ENCODE results near the gene ADIPOQ.
"Not testable (repeated sequence)": the region's sequence is repeated elsewhere in the genome, so short reads cannot be mapped to it uniquely, and the experiment has no call there.

Gene ADIPOQ

GRCh38 chr3:186826976-186827857 lies 15.3 kb upstream of the ADIPOQ start:
- DNase-seq: peak; percentile 78

- no peak for DNase-seq
These were observed 14.2 kb upstream of the ADIPOQ start for GRCh38 chr3:186828340-186828739.

- DNase-seq: no peak
These were observed 10.7 kb upstream of the ADIPOQ start for GRCh38 chr3:186831798-186832197.

- no peak for DNase-seq
These were observed 10.2 kb upstream of the ADIPOQ start for GRCh38 chr3:186832276-186832675.

GRCh38 chr3:186839874-186840641 lies 2.5 kb upstream of the ADIPOQ start:
- DNase-seq: no peak

GRCh38 chr3:186841620-186842019 lies 890 bp upstream of the ADIPOQ start:
- no peak for DNase-seq

- no peak for DNase-seq
These were observed 526 bp downstream of the ADIPOQ start for GRCh38 chr3:186843039-186843432.

- no peak for DNase-seq
These were observed 2.4 kb downstream of the ADIPOQ start for GRCh38 chr3:186844908-186845307.

GRCh38 chr3:186845756-186846155 lies 3.2 kb downstream of the ADIPOQ start:
- no peak for DNase-seq

GRCh38 chr3:186847437-186847836 lies 4.9 kb downstream of the ADIPOQ start:
- no peak for DNase-seq

- DNase-seq: peak; percentile 26
These were observed 7.0 kb downstream of the ADIPOQ start for GRCh38 chr3:186849374-186849975.

GRCh38 chr3:186851835-186852234 lies 9.3 kb downstream of the ADIPOQ start:
- not testable (repeated sequence) for DNase-seq

- DNase-seq: no peak
These were observed 10.5 kb downstream of the ADIPOQ start for GRCh38 chr3:186852994-186853393.

GRCh38 chr3:186854146-186854545 lies 11.6 kb downstream of the ADIPOQ start:
- DNase-seq: no peak

GRCh38 chr3:186854954-186855353 lies 12.4 kb downstream of the ADIPOQ start:
- no peak for DNase-seq

- DNase-seq: no peak
These were observed 15.2 kb downstream of the ADIPOQ start for GRCh38 chr3:186857743-186858142.

GRCh38 chr3:186865215-186865853 lies 22.8 kb downstream of the ADIPOQ start:
- not testable (repeated sequence) for DNase-seq

GRCh38 chr3:186866095-186866494 lies 23.6 kb downstream of the ADIPOQ start:
- DNase-seq: not testable (repeated sequence)

GRCh38 chr3:186869253-186870100 lies 27.0 kb downstream of the ADIPOQ start:
- DNase-seq: no peak

GRCh38 chr3:186870421-186871201 lies 28.1 kb downstream of the ADIPOQ start:
- no peak for DNase-seq

GRCh38 chr3:186871403-186871924 lies 29.0 kb downstream of the ADIPOQ start:
- no peak for DNase-seq

Measured in NCI-H1092 (cell line).